GM12872 (cell line): ENCODE measurements around the gene SORBS2.

Experiments used
- TF ChIP-seq, protein P1 (sequence below): IDR thresholded peaks from 3 replicates; pipeline ENCODE4 v1.5.1; 2011; ENCODE audit warnings: low read depth, mild to moderate bottlenecking, low read length, moderate library complexity; ENCODE audit not compliant: insufficient read depth

The SORBS2 gene

DNA sequence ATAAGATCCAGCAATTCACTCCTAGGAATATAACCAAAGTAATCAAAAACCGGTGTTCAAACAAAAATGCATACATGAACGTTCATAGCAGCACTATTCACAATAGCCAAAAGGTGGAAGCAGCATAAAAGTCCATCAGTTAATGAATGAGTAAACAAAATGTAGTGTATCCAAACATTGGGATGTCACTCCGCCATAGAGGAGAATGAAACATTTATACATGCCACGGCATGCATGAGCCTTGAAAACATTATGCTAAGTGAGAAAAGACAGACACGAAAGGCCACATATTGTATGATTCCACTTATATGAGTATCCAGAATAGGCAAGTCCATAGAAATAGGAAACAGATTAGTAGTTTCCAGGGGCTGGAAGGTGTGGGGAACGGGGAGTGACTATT is 265.7 kb downstream of the SORBS2 start:
- TF ChIP-seq, protein P1, sequence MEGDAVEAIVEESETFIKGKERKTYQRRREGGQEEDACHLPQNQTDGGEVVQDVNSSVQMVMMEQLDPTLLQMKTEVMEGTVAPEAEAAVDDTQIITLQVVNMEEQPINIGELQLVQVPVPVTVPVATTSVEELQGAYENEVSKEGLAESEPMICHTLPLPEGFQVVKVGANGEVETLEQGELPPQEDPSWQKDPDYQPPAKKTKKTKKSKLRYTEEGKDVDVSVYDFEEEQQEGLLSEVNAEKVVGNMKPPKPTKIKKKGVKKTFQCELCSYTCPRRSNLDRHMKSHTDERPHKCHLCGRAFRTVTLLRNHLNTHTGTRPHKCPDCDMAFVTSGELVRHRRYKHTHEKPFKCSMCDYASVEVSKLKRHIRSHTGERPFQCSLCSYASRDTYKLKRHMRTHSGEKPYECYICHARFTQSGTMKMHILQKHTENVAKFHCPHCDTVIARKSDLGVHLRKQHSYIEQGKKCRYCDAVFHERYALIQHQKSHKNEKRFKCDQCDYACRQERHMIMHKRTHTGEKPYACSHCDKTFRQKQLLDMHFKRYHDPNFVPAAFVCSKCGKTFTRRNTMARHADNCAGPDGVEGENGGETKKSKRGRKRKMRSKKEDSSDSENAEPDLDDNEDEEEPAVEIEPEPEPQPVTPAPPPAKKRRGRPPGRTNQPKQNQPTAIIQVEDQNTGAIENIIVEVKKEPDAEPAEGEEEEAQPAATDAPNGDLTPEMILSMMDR = no peak

DNA sequence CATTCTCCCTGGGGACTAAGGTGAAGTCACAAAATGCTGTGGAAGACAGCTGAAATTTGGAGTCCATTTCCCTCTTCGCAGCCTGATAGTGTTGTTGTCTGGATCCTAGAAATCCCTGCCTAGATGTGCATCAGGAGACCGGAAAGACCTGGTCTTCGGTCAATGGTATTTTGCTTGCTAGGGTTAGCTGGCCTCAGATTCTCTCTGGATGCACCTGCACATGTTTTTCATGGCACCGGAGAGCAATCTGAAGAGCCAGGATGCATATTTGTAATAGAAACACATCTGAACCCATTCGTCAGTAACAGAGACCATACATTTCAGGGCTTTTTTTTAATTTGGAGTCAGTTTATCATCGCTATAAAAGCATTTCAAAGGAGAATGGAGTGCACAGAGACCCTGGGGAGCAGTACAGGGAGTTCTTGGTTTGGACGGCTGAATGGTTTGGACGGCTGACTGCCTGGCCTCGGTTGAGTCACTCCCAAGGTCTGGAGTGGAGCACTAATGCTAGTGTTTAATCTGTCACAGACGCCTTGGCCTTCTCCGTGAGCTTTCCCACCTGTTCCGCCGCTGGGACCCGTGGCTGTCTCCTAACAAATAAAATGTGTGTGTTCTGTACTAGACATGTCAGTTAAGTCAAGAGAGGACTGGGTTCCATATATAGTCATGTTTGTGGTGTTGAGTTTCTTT is 269.2 kb downstream of the SORBS2 start:
- TF ChIP-seq, protein P1 = no peak

DNA sequence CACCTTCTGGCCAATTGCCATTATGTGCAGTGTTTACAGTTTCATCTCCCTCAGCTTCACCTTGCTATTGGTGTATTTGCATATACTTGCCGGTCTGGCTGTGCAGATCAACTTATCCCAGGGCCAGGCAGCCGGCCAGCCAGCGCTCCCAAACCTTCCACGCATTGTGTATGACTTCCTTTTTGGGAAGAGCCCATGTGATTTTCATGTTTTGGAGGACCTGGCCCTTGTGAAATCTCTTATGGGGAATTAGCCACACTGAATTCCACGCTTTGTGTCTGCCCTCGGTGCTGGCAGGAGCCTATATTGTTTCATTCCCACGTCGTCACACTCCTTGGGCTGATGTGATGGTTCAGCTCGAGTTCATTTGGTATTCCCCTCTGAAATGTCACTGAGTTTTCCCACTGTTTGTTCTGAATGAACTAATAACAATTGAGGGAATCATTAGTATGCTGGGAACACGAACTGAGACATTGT is 270.7 kb downstream of the SORBS2 start:
- TF ChIP-seq, protein P1 = no peak

DNA sequence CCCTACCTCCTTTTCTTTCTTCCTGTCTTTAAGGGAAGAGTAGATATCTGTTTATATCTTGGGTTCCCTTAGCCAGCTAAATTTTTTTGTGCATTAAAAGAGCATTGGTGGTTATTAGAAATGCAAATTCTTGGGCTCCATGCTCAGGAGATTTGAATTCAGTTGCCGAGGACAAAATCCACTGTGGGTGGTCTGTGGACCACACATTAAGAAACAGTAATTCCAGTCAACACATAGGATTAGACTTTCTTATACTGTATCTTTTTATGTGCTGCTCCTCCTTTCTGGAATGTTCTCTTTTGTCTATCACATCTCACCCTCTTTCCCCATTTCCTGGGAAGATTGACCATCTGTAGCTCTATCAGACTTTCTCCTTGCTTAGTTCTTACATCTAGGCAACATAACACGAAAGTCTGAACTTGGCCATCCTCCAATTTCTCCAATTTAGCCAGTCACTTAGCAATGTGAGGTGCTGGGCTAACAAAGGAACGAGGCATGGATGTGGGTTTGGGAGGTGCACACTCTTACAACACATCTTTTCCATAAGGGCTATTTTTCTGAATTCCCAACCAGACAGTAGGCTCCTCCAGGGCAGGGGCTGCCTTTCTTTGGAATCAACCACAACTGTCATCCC is 271.4 kb downstream of the SORBS2 start:
- TF ChIP-seq, protein P1 = no peak

DNA sequence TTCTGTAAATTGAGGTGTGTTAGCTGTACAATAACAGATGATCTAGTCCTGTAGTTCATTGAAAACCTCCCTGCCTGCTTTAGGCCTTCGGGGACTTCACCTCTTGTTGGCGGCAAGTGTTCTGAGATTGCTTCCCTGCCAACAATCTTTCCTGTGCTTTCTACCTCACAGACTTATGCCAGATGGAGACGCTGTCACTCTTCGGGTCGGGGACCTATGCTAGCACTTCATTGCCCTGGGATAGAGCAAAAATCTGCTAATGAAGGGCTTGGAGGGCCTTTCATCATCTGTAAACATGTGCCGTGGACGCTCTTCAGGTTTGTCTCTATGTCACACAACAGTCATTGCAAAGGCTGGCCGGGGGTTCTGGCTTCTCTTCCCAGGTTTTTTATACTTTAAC is 272.0 kb downstream of the SORBS2 start:
- TF ChIP-seq, protein P1 = no peak

DNA sequence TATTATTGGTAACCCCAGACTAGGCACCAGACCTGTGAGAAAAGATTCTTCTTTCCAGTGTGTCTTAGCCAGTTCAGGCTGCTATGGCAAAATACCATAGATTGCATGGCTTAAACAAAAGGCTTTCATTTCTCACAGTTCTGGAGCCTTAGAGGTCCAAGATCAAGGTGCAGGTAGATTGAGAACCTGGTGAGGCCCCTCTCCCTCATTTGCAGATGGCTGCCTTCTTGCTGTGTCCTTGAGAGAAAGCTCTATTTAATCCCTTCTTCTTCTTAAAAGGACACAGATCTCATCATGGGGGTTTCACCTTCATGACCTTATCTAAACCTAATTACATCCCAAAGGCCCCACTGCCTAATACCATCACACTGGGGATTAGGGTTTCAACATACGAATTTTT is 273.2 kb downstream of the SORBS2 start:
- TF ChIP-seq, protein P1 = no peak

DNA sequence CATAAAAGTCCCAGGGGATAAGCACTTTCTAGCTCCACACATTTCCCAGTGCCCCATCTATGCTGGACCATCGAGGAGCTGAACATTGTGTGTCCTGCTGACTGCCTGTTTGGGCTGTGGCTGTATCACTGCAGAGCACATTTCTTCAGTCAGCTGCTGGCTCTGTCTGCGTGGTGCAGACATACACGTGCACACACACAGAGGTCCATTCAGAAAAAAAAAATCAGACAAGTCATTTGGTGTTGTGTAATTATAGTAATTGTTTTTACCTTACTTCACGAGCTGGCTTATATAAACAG is 275.6 kb downstream of the SORBS2 start:
- TF ChIP-seq, protein P1 = no peak
